ENCODE measurements around the gene INSM2. TPM values are rescaled to one million over a fixed set of nuclear protein-coding genes. Genes with fewer than 3 reads are reported as not detected.

Gene INSM2
- total and polyA plus RNA-seq, 3 experiments from 2014 or later, result 0.07 TPM; not detected in 2

DNA sequence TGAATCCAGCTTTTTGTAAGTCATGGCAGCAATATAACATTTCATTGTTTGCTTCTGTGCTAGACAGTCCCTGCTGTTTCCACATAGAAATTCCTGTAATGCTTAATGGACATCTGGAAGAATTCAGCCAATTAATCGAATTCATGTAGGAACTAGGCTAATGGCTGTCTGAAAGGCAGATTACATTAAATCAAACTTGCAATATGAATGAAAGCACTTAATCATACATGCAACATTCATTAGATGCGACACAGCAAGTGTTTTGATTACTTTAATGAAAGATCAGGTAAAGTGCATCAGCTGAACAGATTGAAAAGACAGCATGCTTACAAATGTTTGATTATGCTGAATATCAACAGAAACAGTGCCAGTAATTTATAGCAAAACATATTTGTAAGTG lies 24.1 kb upstream of the INSM2 start:
- Mint-ChIP-seq H3K9me3 (no peaks in the 10 kb centered on the region), H3K27me3 (peaks cover 0 to 3% of the 10 kb centered on the region in 2 donors), H3K4me3 (no peak overlapping the region), H3K4me1 (no peaks in the 10 kb centered on the region), H3K27ac (no peak overlapping the region), H3K36me3 (no peaks in the 10 kb centered on the region)
- POLR2A ChIA-PET, result no interaction called here
- Histone ChIP-seq H3K27ac (ENCODE audit: low read depth, low read length) (no peak overlapping the region), H3K4me1 (ENCODE audit: insufficient read depth, low read length) (no peaks in the 10 kb centered on the region), H3K9me3 (ENCODE audit: low read length) (no peaks in the 10 kb centered on the region), H3K27me3 (ENCODE audit: insufficient read depth, low read length, poor library complexity, severe bottlenecking) (no peaks in the 10 kb centered on the region), H3K4me3 (ENCODE audit: low read length) (no peak overlapping the region), H3K36me3 (ENCODE audit: insufficient read depth, low read length) (no peaks in the 10 kb centered on the region)
- CTCF ChIA-PET, result no interaction called here
- DNase-seq, result no peak

- no peaks in the 10 kb centered on the region for H3K4me1 Mint-ChIP-seq
Measured at GRCh38 chr14:35512765-35513164, 21.2 kb upstream of the INSM2 start.

GRCh38 chr14:35515916-35516315 lies 18.0 kb upstream of the INSM2 start:
- Mint-ChIP-seq H3K4me1 (no peaks in the 10 kb centered on the region), H3K36me3 (no peaks in the 10 kb centered on the region), H3K27me3 (peaks cover 6 to 21% of the 10 kb centered on the region in 2 donors), H3K4me3 (no peak overlapping the region), H3K9me3 (no peaks in the 10 kb centered on the region), H3K27ac (no peak overlapping the region)
- no peak for DNase-seq
- no peaks in the 10 kb centered on the region for H3K9me3 ChIP-seq (ENCODE audit: low read length)
- CTCF ChIA-PET, result no interaction called here
- H3K36me3 ChIP-seq (ENCODE audit: insufficient read depth, low read length), result no peaks in the 10 kb centered on the region
- POLR2A ChIA-PET, result no interaction called here
- no peak overlapping the region for H3K4me3 ChIP-seq (ENCODE audit: low read length)
- no peaks in the 10 kb centered on the region for H3K27me3 ChIP-seq (ENCODE audit: insufficient read depth, low read length, poor library complexity, severe bottlenecking)
- H3K27ac ChIP-seq (ENCODE audit: low read depth, low read length), result no peak overlapping the region
- no peaks in the 10 kb centered on the region for H3K4me1 ChIP-seq (ENCODE audit: insufficient read depth, low read length)

More at GRCh38 chr14:35512765-35513164, 21.2 kb upstream of the INSM2 start:
- H3K27ac Mint-ChIP-seq, result peak overlapping the region in 1 of 8 donors; percentile 30
- no peaks in the 10 kb centered on the region for H3K4me1 ChIP-seq (ENCODE audit: insufficient read depth, low read length)
- DNase-seq, result no peak
- no peak overlapping the region for H3K27ac ChIP-seq (ENCODE audit: low read depth, low read length)
- H3K36me3 Mint-ChIP-seq, result no peaks in the 10 kb centered on the region
- H3K9me3 ChIP-seq (ENCODE audit: low read length), result no peaks in the 10 kb centered on the region
- no peaks in the 10 kb centered on the region for H3K36me3 ChIP-seq (ENCODE audit: insufficient read depth, low read length)
- peaks cover 0 to 13% of the 10 kb centered on the region in 2 donors for H3K27me3 Mint-ChIP-seq
- H3K27me3 ChIP-seq (ENCODE audit: insufficient read depth, low read length, poor library complexity, severe bottlenecking), result no peaks in the 10 kb centered on the region
- no peak overlapping the region for H3K4me3 Mint-ChIP-seq
- POLR2A ChIA-PET, result no interaction called here
- CTCF ChIA-PET, result no interaction called here
- no peaks in the 10 kb centered on the region for H3K9me3 Mint-ChIP-seq
- H3K4me3 ChIP-seq (ENCODE audit: low read length), result no peak overlapping the region

- no peak overlapping the region for H3K4me3 ChIP-seq (ENCODE audit: low read length)
- Mint-ChIP-seq H3K27ac (no peak overlapping the region), H3K4me3 (no peak overlapping the region), H3K9me3 (peaks cover 0 to 6% (median 0%) of the 10 kb centered on the region in 5 donors), H3K27me3 (peaks cover 9 to 37% of the 10 kb centered on the region in 2 donors), H3K4me1 (no peaks in the 10 kb centered on the region), H3K36me3 (no peaks in the 10 kb centered on the region)
- ChIA-PET POLR2A (no interaction called here), CTCF (no interaction called here)
- H3K36me3 ChIP-seq (ENCODE audit: insufficient read depth, low read length), result no peaks in the 10 kb centered on the region
- H3K27ac ChIP-seq (ENCODE audit: low read depth, low read length), result no peak overlapping the region
- H3K27me3 ChIP-seq (ENCODE audit: insufficient read depth, low read length, poor library complexity, severe bottlenecking), result no peaks in the 10 kb centered on the region
- no peaks in the 10 kb centered on the region for H3K4me1 ChIP-seq (ENCODE audit: insufficient read depth, low read length)
- no peak for DNase-seq
- H3K9me3 ChIP-seq (ENCODE audit: low read length), result no peaks in the 10 kb centered on the region
Measured at GRCh38 chr14:35519986-35520385, 14.0 kb upstream of the INSM2 start.

DNA sequence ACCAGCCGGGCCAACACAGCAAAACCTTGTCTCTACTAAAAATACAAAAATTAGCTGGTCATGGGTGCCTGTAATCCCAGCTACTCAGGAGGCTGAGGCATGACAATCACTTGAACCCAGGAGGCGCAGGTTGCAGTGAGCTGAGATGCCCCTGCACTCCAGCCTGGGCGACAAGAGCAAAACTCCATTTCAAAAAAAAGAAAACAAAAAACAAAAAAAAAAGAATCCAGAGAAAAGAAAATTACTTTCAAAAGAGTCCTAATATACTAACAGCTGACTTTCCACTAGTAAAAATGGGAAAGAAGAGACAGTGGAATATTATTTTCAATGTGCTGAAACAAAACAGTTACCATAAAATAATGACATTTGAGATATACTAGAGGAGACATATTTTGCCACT lies 8.3 kb upstream of the INSM2 start:
- H3K27ac Mint-ChIP-seq, result no peak overlapping the region

DNA sequence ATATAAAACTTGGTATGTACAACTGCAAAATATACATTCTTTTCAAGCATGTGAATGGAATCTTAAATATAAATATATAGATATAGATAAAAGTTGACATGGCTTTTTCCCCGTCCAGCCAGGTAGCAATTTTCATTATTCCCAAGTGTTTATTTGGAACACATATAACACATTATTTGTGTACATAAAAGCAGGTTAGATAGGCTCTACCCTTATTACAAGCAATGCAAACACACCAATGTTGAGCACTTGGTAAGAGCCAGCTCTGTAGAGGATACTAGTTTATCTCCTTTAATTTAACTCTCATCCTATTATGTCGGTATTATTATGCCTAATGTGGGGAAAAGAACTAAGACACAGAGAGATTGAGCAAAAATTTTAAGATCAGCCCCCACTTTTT lies 7.0 kb upstream of the INSM2 start:
- Histone ChIP-seq H3K27ac (ENCODE audit: low read depth, low read length) (no peak overlapping the region), H3K36me3 (ENCODE audit: insufficient read depth, low read length) (no peaks in the 10 kb centered on the region), H3K4me3 (ENCODE audit: low read length) (no peak overlapping the region), H3K9me3 (ENCODE audit: low read length) (no peaks in the 10 kb centered on the region), H3K4me1 (ENCODE audit: insufficient read depth, low read length) (no peaks in the 10 kb centered on the region), H3K27me3 (ENCODE audit: insufficient read depth, low read length, poor library complexity, severe bottlenecking) (no peaks in the 10 kb centered on the region)
- ChIA-PET POLR2A (no interaction called here), CTCF (no interaction called here)
- peaks cover 22 to 53% of the 10 kb centered on the region in 2 donors for H3K27me3 Mint-ChIP-seq
- no peak for DNase-seq
- H3K27ac Mint-ChIP-seq, result no peak overlapping the region
- peaks cover 0 to 6% (median 0%) of the 10 kb centered on the region in 5 donors for H3K9me3 Mint-ChIP-seq
- no peak overlapping the region for H3K4me3 Mint-ChIP-seq
- no peaks in the 10 kb centered on the region for H3K36me3 Mint-ChIP-seq
- no peaks in the 10 kb centered on the region for H3K4me1 Mint-ChIP-seq

More for the DNA sequence above, 8.3 kb upstream of the INSM2 start:
- Histone ChIP-seq H3K9me3 (ENCODE audit: low read length) (no peaks in the 10 kb centered on the region), H3K27me3 (ENCODE audit: insufficient read depth, low read length, poor library complexity, severe bottlenecking) (no peaks in the 10 kb centered on the region), H3K4me3 (ENCODE audit: low read length) (no peak overlapping the region), H3K4me1 (ENCODE audit: insufficient read depth, low read length) (no peaks in the 10 kb centered on the region), H3K27ac (ENCODE audit: low read depth, low read length) (no peak overlapping the region), H3K36me3 (ENCODE audit: insufficient read depth, low read length) (no peaks in the 10 kb centered on the region)
- no peaks in the 10 kb centered on the region for H3K4me1 Mint-ChIP-seq
- H3K27me3 Mint-ChIP-seq, result peaks cover 14 to 46% of the 10 kb centered on the region in 2 donors
- no peak for DNase-seq
- H3K36me3 Mint-ChIP-seq, result no peaks in the 10 kb centered on the region
- ChIA-PET CTCF (no interaction called here), POLR2A (no interaction called here)
- H3K4me3 Mint-ChIP-seq, result no peak overlapping the region
- H3K9me3 Mint-ChIP-seq, result peaks cover 0 to 6% (median 0%) of the 10 kb centered on the region in 5 donors

- no peak for DNase-seq
- H3K27ac ChIP-seq (ENCODE audit: low read depth, low read length), result no peak overlapping the region
- ChIA-PET POLR2A (no interaction called here), CTCF (no interaction called here)
- peaks cover 7 to 20% (median 7%) of the 10 kb centered on the region in 3 donors for H3K4me1 Mint-ChIP-seq
- H3K4me3 Mint-ChIP-seq, result peak overlapping the region in 1 of 7 donors; percentile 7
- H3K36me3 Mint-ChIP-seq, result peaks cover 0 to 4% (median 2%) of the 10 kb centered on the region in 3 donors
- no peak overlapping the region for H3K4me3 ChIP-seq (ENCODE audit: low read length)
- H3K9me3 ChIP-seq (ENCODE audit: low read length), result no peaks in the 10 kb centered on the region
- H3K9me3 Mint-ChIP-seq, result no peaks in the 10 kb centered on the region
- peaks cover 38 to 61% of the 10 kb centered on the region in 2 donors for H3K27me3 Mint-ChIP-seq
- H3K27ac Mint-ChIP-seq, result no peak overlapping the region
- H3K4me1 ChIP-seq (ENCODE audit: insufficient read depth, low read length), result peaks cover 15% of the 10 kb centered on the region
- peaks cover 21% of the 10 kb centered on the region for H3K27me3 ChIP-seq (ENCODE audit: insufficient read depth, low read length, poor library complexity, severe bottlenecking)
- no peaks in the 10 kb centered on the region for H3K36me3 ChIP-seq (ENCODE audit: insufficient read depth, low read length)
Measured at GRCh38 chr14:35531960-35532747, 1.8 kb upstream of the INSM2 start.

GRCh38 chr14:35532783-35533356 lies 1.1 kb upstream of the INSM2 start:
- H3K27ac ChIP-seq (ENCODE audit: low read depth, low read length), result no peak overlapping the region
- H3K36me3 Mint-ChIP-seq, result peaks cover 2 to 4% (median 4%) of the 10 kb centered on the region in 3 donors
- H3K4me1 ChIP-seq (ENCODE audit: insufficient read depth, low read length), result peaks cover 15% of the 10 kb centered on the region
- no peak for DNase-seq
- no peaks in the 10 kb centered on the region for H3K9me3 Mint-ChIP-seq
- POLR2A ChIA-PET, result no interaction called here
- peak overlapping the region; percentile 46 to 87 (median 67) for H3K4me3 Mint-ChIP-seq
- H3K27ac Mint-ChIP-seq, result no peak overlapping the region
- H3K36me3 ChIP-seq (ENCODE audit: insufficient read depth, low read length), result no peaks in the 10 kb centered on the region
- H3K9me3 ChIP-seq (ENCODE audit: low read length), result no peaks in the 10 kb centered on the region
- H3K4me1 Mint-ChIP-seq, result peaks cover 7 to 20% (median 7%) of the 10 kb centered on the region in 3 donors
- peaks cover 21% of the 10 kb centered on the region for H3K27me3 ChIP-seq (ENCODE audit: insufficient read depth, low read length, poor library complexity, severe bottlenecking)
- CTCF ChIA-PET, result interaction anchor here (0.9 kb wide), 1 partner anchor 10 kb away, joined by 3 read pairs; no protein-coding TSS in a partner anchor
- peaks cover 38 to 59% of the 10 kb centered on the region in 2 donors for H3K27me3 Mint-ChIP-seq
- H3K4me3 ChIP-seq (ENCODE audit: low read length), result peak overlapping the region; percentile 15

Measured in CD8-positive, alpha-beta memory T cell (primary cell).